AG08396 (cell line): Measurements from ENCODE around the gene WDR20.

Experiments used
- DNase-seq: peaks from one replicate; pipeline ENCODE4 v3.0.0; 2012; ENCODE audit warnings: low spot score, mixed read lengths

The WDR20 gene

DNA sequence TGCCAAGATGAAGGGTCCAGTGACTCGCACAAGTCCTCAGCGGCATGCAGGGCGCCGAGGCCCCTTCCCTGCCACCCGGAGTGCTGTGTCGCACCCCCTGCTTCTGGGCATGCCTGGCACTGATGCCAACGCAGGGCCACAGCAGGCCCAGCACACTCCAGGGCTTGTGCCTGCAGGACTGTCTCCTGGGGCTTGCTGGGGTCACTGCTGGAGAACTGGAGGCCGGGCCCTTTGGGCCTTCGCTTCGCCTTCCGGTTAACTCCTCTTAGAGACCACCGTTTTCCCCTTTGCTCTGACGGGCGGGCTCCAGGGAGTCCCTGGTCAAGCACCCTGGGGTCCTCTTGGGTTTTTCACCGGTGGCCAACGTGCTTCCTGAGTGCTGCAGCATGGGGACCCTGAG is 79.6 kb downstream of the WDR20 start:
- no peak for DNase-seq

DNA sequence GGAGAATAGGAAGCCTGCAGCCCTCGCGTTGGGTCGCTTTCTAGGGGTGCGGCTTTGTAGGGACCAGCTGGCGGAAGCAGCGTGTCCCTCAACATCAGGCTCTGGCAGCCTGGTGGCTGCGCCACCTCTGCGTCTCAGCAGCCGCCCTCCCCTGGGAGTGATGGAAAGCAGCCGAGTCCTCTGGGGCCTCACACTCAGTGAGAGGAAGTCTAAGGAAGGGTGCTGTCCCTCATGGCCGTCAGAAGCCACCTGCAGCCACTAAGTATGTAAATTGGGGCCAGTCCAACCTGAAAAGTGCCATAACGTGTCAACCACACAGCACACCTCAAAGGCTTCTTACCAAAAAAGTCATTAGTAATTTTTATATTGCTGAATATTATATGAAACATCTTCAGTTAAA is 80.3 kb downstream of the WDR20 start:
- DNase-seq = no peak

DNA sequence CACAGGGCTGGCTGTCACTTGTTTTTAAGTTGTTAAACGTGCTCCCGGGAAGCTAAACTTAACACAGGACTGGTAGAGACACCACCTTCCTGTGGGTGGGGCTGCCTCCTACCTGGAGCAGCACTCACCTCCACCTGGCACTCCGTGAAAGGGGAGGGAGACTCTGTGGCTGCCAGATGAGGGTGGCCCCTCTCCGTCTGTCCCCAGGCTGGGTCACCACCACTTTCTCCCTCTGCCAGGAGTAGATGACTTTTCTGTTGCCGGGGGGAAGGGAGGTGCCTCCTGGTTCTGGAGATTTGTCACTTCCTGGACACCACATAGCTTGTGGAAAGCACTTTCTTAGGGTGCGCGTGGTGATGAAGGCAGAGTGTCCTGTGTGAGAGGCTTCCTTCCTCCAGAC is 81.3 kb downstream of the WDR20 start:
- DNase-seq = no peak

DNA sequence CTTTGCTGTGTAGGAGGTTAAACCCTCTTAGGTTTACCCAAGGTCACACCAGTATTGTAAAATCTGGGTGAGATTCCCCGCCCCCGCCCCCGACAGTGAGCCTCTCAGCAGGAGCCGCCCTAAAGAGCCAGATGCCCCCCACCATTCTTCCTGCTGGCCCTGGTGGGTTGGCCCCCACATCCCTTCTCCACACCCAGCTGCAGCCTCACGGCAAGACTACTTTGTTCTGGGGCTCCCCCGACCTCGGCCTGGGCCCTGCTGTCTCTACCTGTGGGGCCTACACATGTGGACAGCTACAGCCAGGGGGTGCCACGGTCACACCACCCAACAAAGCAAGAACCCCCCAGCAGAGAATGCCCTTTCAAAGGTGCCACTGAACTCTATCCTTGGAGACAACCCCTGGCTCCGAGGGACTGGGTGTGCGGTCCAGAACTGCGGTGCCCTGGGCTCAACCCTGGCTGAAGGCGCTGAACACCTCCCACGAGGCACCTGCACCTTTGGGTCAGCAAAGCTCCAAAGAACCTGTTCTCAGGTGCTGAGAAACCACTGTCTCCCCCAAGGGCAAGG is 82.4 kb downstream of the WDR20 start:
- no peak for DNase-seq

DNA sequence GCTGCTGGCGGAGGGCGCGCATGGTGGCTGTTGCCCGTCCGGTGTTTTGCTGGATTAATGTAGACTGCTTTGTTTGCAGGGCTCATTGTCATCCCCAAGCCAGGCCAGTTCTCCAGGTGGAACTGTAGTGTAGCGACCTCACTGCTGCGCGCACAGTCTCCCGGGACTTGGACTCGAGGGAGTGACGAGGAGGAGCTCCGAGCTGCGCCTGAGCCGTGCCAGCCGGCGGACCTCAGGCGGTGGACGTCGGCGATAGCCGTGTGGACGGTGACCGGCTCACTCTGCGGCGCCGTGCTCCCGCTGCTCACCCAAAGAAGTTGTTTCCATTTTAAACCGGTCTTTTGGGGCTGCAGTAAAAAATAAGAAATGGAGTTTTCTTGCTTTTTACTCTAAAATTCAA is 83.1 kb downstream of the WDR20 start:
- DNase-seq = no peak

DNA sequence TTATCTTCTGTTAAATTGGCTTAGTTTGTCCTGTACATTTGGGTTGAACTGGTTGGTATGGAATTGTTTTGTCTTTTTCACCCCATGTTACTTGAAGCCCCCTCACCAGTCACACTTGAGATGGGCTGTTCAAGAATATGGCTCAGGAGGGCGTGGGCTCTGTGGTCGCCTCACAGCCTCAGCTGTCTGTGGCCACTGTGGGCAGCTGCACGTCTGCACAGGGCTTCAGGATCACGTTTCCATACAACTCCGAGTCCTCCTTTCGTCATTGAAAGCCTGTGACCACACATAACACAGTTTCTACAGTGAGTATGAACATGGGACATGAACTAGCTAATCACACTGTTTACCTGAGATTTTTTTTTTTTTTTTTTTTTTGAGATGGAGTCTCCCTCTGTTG is 84.0 kb downstream of the WDR20 start:
- no peak for DNase-seq

DNA sequence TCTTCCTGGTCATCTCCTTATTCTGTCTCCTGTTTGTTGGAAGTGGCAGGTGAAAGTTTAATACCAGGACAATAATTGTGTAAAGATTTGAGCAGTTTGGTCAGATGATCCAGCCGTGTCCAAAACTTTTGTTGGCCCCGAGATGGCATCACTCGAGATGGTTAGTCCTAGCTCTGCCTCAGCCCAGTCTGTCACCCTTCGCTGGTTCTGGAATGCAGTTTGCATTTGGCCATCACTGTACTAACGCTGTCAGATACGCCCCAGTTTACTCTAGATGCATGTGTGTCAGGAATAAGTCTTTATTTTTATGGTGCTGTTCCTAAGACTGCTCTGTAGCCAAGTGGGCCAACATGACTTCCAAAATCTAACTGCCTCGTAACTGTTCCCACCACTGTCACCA is 85.7 kb downstream of the WDR20 start:
- DNase-seq = no peak

DNA sequence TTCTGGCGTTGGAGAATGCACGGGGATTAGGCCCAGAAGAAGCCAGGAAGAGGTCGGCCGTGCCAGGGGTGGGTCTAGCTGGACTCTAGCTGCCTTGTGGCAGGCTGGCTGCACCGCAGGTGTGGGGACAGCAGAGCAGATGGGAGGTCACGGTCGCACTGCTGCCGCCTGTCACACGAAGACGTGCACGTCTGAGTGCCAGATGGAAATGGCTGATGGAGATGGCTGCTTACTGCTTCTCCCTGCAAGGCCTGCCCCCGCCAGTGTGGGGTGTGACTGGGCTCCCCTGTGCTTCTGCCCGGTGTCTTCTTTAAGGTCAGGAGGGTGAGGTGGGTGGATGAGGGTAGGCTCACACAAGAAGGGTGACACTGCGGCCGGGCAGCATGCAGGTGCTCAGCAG is 86.2 kb downstream of the WDR20 start:
- DNase-seq = no peak

DNA sequence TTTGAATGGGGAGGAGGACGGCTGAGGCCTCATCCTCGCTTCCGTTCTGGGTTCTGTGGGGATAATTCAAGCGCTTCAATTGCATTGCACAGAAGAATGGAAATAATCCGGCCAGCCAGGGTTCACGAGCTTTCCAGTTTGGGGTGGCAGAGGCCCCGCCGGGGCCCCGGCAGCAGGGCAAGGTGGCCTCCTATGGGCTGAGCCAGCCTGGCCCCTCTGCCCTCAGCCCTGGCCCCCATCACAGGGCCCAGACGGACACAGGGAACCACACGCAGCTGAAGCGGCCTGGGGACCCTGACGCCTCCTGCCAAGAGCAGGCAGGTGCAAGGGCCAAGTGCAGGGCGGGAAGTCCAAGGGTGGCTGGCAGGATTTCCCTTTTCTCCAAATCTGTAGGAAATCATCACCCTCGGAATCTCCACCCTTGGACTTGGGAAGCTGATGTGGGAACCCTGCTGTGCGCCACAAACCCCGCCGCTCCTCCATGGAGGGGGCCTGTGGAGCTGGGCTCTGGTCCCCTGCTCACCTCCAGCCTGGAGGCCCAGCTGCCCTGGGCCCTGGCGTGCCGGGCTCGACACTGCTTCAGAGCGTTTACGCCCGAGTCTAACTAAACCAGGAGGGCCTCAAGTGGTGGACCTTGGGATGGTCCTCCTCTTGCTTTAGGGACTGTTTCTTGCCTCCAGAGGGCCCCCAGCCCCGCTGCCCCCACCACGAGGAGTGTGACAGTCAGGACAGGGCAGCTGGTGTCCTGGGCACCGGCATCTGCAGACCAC is 86.8 kb downstream of the WDR20 start:
- no peak for DNase-seq

DNA sequence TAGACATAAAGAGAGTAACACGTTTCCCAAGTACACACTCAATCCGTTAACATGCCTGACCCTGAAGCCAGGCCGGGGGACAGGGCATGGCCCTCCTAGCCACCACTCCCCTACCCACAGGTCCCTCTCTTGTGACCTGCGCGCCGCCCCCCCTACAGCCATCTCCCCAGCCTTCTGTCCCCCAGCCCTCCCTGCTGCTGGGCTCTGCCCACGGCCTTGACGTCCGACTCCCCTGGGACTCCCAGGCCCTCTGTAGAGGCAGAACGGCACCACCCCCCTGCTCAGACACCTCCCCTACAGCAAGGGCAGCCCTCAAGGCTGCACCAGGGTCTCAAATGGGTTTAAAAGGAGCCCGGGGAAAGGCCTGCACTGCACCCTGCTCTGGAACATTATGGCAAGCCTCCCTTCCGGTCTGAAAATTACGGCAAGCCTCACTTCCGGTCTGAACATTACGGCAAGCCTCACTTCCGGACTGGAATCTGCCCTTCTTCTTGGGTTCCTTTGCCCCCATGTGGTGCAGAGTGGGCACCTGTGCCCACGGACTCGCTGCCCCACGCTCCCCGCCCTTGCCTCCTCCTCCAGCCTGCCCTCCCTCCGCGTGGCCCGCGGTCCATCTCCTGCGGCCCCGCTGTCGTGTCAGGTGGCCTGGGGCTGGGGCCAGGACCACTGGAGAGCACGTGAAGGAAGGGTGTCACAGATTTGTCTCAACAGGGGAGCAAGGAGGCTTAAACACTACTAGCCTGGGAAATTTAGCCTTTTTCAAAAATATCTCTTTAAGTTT is 87.7 kb downstream of the WDR20 start:
- DNase-seq = no peak

DNA sequence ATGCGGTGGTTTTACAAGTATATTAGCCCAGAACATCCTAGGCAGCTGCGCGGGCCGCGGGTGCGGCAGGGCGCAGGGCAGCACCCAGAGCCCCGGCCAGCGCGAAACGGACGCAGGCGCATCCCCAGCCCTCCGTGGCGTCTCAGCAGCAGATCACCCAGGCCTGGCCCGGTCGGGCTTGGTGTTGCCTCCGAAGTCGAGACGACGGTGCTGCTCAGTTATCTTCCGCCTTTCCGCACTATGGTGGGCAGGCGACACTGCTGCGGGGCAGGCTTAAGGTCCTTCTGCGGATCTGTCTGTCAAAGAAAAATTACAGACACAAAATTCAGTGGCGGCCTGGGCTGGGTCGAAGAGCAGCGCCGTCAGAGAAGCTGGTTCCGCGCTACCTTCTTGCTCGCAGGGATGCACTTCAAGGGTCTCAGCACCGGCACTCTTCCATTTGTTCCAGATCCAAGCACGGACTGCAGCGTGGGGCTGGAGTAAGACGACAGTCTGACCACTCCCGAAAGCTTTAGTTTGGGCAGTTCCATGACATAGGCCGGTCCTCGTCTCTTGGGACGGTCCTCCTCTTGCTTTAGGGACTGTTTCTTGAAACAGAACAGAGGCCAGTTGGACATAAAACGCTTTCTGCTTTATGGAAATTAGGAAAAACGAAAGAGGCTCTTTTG is 89.5 kb downstream of the WDR20 start:
- DNase-seq = no peak

DNA sequence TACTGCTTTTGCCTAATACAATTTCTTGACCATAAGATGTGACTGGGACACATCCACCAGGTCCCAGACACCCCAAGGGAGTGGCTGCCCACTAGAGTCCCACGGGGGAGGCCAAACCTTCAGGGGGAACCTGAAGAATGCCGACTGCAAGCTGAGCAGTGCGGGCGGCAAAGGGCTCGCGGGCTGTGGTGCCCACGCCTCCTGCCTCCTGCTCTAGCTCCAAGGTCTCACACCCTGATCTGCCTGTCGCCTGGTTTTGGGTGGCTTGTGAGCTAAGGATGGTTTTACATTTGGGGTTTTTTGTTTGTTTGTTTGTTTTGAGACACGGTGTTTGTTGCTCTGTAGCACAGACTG is 90.0 kb downstream of the WDR20 start:
- no peak for DNase-seq

DNA sequence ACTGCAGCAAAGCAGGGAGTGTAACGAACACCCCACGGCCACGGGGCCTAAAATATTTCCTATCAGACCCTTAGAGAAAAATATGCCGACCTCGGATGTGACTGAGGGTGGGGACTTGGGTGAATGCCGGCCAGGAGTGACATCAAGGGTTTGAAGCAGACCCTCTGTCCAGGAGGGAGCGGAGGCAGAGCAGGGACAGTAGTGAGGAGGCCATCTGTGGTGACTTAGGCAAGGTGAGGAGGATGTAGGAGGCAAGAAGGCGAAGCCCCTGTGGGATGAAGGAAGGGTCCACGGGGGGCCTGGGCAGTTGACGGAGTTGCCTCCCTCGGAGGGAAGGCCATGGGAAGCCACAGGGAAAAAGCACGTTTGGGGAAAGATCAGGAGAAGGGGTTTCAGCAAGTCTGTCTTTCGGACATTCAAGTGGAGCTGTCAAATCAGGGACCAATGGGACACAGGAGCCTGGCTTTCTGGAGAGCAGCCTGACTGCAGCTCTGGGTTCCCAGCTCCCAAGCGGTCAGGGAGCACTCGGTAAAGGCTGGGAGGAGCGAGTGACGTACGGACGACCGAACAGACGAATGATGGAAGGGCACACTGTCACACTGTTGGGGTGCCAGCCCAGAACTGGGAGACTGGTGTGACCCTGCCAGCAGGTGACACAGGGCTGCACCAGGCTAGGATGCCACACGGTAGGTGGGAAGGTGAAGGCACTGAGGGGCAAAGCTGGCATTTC is 90.9 kb downstream of the WDR20 start:
- DNase-seq = no peak

DNA sequence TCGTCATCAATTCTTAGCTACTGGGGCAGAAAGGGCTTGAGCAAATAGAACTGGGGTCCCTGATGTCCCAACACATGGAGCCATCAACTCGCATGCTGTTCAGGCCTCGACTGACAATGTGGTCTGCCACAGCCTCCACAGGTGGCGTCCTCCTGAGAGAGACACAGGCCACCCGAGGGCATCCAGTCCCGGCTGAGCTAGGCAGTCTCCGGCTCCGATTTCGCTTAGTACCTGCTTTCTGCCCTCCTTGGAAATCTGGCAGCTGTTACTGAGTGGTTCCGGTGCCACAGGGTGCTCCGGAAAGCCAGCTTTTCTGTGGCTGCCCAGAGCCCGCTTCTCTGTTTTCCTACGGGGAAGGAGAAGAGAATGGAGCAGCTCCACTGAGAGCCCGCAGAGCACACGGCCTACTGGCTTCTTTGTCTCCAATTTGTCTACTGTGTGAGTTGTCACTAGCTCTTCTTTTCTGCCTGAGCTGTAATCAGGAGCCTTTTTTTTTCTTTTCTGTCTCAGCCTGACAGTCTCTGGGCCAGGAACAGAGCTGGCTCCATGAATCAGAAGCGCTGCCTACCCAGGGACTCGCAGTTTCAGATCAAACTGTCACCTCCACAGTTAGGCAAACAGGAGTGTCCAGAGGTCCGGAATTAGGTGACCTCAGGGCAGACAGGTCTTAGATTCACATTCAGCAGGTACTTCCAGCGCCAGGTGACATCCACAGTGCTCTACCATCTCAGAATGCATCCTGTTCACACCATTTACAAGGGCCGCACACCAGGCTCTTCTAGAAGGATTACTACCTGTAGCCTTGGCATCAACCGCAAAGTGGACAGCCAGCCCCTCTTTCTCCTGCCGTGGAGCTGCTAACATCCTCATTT is 92.0 kb downstream of the WDR20 start:
- DNase-seq = no peak

DNA sequence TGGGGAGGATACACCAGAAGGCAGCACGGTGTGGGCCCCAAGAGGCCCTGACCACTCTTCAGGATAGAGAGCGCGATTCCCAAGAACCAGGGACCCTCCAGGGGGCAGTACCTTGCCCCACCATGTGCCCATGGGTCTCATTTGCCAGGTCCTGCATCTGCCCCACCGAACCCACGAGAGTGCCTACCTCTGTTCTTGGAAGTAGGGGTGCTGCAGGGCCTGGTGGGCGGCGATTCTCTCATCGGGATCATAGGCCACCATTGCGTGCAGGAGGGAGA is 92.6 kb downstream of the WDR20 start:
- no peak for DNase-seq

DNA sequence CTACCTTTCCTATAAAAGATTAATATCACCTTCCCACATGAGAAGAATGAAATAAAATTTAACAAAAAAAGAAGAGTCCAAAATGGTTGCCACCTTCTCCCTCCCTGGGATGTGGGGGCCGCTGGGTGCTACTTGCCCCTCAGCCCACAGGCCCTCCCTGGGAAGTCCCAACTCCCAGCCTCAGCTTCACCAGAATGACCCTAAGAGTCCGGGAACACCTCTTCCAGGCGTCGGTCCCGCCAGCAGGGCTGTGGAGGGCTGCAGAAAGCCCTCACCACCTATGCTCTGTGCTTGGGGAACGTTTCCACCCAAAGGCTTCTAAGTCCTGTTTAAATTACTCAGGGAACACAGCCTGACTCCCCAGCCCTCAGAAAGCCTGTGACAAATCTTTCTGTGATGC is 93.4 kb downstream of the WDR20 start:
- no peak for DNase-seq

DNA sequence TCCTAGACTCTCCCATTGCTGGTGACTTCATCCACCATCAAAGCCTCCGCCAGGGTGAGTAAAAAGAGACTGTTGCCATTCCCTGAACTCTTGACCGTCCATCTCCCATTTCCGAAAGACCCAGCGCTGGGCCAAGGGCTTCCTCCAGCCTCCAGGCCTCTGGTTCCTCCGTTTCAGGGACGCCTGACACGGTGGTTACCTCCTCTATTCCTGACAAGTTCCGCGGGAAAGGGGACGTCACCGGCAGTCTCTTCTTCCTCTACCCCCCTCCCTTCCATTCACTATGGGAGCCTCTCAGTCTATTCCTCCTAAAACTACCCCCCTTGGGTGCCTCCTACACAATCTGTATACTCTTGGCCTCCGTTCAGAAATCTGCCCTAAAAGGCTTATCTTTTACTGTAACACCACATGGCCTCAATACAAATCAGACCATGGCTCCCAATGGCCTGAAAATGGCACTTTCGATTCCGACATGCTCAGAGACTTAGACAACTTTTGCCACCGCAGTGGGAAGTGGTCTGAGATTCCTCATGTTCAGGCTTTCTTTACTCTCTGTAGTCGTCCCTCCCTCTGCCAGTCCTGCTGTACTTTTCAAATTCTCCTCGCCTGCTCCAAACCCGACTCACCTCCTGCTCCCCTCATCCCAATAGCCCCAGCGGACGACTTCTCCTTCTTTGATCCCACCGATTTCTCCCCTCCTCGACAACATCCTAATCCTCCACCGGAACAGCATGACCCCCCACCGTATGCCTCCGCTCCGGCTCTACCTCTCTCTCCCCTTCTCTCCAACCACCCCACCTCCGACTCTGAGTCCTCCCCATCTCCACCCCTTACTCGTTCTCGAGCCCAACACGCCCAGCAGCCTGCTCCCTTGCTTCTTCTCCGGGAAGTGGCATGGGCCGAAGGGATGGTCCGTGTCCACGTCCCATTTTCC is 94.9 kb downstream of the WDR20 start:
- no peak for DNase-seq

DNA sequence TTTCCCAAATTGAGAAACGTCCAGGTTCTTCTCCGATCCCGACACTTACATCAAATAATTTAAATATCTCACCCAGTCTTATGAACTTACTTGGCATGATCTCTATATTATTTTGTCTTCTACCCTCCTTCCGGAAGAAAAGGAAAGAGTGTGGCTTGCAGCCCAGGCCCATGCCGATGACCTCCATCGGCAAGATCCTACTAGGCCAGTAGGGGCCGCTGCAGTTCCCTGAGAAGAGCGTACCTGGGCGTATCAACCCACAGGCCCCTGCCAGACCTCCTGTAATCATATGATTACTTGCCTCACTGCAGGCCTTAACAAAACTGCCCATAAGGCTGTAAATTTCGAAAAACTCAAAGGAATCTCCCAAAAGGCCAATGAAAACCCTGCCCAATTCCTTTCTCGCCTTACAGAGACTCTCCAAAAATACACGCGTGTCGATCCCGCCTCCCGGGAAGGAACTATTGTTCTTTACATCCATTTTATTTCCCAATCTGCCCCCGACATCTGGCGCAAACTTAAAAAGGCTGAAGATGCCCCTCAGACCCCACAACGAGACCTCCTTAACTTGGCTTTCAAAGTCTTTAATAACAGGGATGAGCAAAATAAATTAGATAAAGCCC is 95.7 kb downstream of the WDR20 start:
- peak; percentile 91 for DNase-seq

DNA sequence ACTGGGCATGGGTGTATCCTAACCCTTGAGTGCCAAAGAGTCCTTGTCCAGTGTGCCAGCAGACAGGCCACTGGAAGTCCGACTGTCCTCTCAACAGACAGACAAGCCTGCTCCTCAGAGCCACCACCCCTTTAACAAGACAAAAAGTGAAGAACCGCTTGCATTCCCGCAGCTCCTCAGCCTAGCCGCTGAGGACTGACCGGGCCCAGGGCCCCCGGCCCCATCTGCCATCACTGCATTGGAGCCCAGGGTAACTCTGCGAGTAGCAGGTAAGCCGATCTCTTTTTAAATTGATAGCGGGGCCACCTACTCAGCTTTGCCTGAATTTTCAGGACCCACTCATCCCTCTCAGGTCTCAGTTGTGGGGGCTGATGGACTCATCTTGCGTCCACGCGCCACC is 96.3 kb downstream of the WDR20 start:
- no peak for DNase-seq

DNA sequence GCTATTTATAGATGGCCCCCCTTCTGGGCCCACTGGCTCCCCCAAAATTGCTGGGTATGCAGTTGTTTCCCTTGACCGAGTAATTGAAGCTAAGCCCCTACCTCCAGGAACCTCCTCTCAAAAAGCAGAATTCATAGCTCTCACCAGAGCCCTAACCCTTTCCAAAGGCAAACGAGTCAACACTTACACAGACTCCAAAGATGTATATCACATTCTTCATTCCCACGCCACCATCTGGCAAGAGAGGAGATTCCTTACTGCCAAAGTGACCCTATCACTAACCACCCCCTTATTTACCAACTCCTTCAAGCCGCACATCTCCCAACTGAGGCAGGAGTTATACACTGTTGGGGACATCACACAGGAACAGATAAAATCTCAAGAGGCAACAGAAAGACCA is 98.4 kb downstream of the WDR20 start:
- no peak for DNase-seq
